Endodermal cell (in vitro differentiated cells): ENCODE results near the gene LMOD2. TPM values are rescaled to one million over a fixed set of nuclear protein-coding genes. Genes with fewer than 3 reads are reported as not detected.

Experiments used
- DNase-seq: peaks from one replicate; pipeline ENCODE4 v3.0.0-alpha.2; 2017
- H3K27ac ChIP-seq: 2 replicates; pipeline ENCODE4 v1.5.1; 2013; ENCODE audit warnings: mild to moderate bottlenecking, low read depth, low read length, moderate library complexity
- H3K27me3 ChIP-seq: 2 replicates; pipeline ENCODE4 v1.6.1; 2013; ENCODE audit warnings: mild to moderate bottlenecking, low read length, moderate library complexity; ENCODE audit not compliant: insufficient read depth, control insufficient read depth, poor library complexity, severe bottlenecking
- H3K36me3 ChIP-seq: 2 replicates; pipeline ENCODE4 v1.7.0; 2013; ENCODE audit warnings: mild to moderate bottlenecking, low read length, moderate library complexity; ENCODE audit not compliant: control insufficient read depth, insufficient read depth
- H3K4me1 ChIP-seq: one replicate; pipeline ENCODE4 v1.7.0; 2013; ENCODE audit warnings: low read length; ENCODE audit not compliant: control insufficient read depth, insufficient read depth
- H3K4me3 ChIP-seq: 2 replicates; pipeline ENCODE4 v1.5.1; 2013; ENCODE audit warnings: mild to moderate bottlenecking, low read length, moderate library complexity
- H3K9ac ChIP-seq: 2 replicates; pipeline ENCODE4 v1.6.1; 2013; ENCODE audit warnings: mild to moderate bottlenecking, low read length, moderate library complexity; ENCODE audit not compliant: poor library complexity, severe bottlenecking; ENCODE audit errors: extremely low read depth
- H3K9me3 ChIP-seq: 2 replicates; pipeline ENCODE4 v1.6.1; 2013; ENCODE audit warnings: mild to moderate bottlenecking, low read length, moderate library complexity; ENCODE audit not compliant: control insufficient read depth
- H3K27ac Mint-ChIP-seq: 2 replicates; pipeline ENCODE4 v1.8.0; 2020; ENCODE audit warnings: mixed read lengths
- H3K27me3 Mint-ChIP-seq: 2 replicates; pipeline ENCODE4 v1.8.0; 2021; ENCODE audit warnings: mild to moderate bottlenecking, mixed read lengths; ENCODE audit not compliant: insufficient read depth
- H3K36me3 Mint-ChIP-seq: 2 replicates; pipeline ENCODE4 v1.8.0; 2020; ENCODE audit warnings: low read depth, mixed read lengths
- H3K4me1 Mint-ChIP-seq: 2 replicates; pipeline ENCODE4 v1.8.0; 2020; ENCODE audit warnings: mixed read lengths
- H3K4me3 Mint-ChIP-seq: 2 replicates; pipeline ENCODE4 v1.8.0; 2020; ENCODE audit warnings: mild to moderate bottlenecking, moderate library complexity, mixed read lengths
- H3K9me3 Mint-ChIP-seq: 2 replicates; pipeline ENCODE4 v1.8.0; 2020; ENCODE audit warnings: mild to moderate bottlenecking, mixed read lengths
- WGBS, 2 experiments: methylation state at CpG; one replicate each; pipeline versions ENCODE4 v1.1.5 to v1.1.7; 2013; ENCODE audit warnings: missing lambda C conversion rate in 2 of 2, mixed read lengths in 1 of 2; ENCODE audit not compliant: insufficient coverage in 1 of 2, insufficient read length in 1 of 2; 5-methylcytosine and 5-hydroxymethylcytosine counted together
- total RNA-seq, 2 donors: library from RNA; stranded (reverse); fragmentation: NEBNext Ultra II Directional in 1 of 2; extraction: Animal tissue kit (Norgen Biotek cat#: 25700) in 1 of 2; gene quantifications; 2 replicates in 1 of 2; 3 replicates in 1 of 2; pipeline ENCODE4 v1.2.1, GENCODE V29; 2021
- TF ChIP-seq, protein P1 (sequence below): fragments of 200-600 bp; sonication (generic); conservative IDR thresholded peaks from 2 replicates; pipeline ENCODE4 v1.5.0; 2021; ENCODE audit warnings: antibody characterized with exemption, mild to moderate bottlenecking

LMOD2 gene
- total RNA-seq, 2 donors from 2014 or later = not detected

DNA sequence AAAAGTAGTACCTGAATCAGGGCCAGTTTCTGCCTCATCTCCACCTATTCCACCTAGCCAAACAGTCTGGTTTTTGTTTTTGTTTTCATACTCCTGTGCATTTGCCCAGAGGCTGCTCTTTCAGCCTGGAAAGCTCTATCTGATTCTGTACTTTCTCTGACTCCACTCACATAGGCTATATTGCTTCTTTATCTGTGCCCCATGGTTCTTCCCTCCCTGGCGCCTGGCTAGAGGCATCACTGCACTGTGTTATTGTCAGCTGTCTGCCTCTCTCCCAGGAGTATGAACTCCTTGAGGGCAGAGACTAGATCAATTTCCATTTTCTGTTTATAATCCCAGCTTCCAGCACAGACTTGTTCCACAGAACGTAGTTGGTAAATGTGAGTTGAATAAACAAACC, 5.1 kb upstream of the LMOD2 start:
- H3K27ac ChIP-seq = no peak overlapping the region
- TF ChIP-seq, protein P1, sequence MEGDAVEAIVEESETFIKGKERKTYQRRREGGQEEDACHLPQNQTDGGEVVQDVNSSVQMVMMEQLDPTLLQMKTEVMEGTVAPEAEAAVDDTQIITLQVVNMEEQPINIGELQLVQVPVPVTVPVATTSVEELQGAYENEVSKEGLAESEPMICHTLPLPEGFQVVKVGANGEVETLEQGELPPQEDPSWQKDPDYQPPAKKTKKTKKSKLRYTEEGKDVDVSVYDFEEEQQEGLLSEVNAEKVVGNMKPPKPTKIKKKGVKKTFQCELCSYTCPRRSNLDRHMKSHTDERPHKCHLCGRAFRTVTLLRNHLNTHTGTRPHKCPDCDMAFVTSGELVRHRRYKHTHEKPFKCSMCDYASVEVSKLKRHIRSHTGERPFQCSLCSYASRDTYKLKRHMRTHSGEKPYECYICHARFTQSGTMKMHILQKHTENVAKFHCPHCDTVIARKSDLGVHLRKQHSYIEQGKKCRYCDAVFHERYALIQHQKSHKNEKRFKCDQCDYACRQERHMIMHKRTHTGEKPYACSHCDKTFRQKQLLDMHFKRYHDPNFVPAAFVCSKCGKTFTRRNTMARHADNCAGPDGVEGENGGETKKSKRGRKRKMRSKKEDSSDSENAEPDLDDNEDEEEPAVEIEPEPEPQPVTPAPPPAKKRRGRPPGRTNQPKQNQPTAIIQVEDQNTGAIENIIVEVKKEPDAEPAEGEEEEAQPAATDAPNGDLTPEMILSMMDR = no peak
- no peaks in the 10 kb centered on the region for H3K36me3 ChIP-seq
- no peak for DNase-seq
- peaks cover 4% of the 10 kb centered on the region for H3K4me1 ChIP-seq
- no peaks in the 10 kb centered on the region for H3K36me3 Mint-ChIP-seq
- H3K4me3 ChIP-seq = no peak overlapping the region
- H3K27ac Mint-ChIP-seq = no peak overlapping the region
- H3K9me3 Mint-ChIP-seq = no peaks in the 10 kb centered on the region
- H3K27me3 Mint-ChIP-seq = no peaks in the 10 kb centered on the region
- WGBS, 2 experiments = 83 to 84% methylated on average over 1 to 2 of the region's 2 CpGs
- no peaks in the 10 kb centered on the region for H3K9me3 ChIP-seq
- no peak overlapping the region for H3K4me3 Mint-ChIP-seq
- H3K27me3 ChIP-seq = no peaks in the 10 kb centered on the region
- H3K4me1 Mint-ChIP-seq = peaks cover 14% of the 10 kb centered on the region
- no peak overlapping the region for H3K9ac ChIP-seq

DNA sequence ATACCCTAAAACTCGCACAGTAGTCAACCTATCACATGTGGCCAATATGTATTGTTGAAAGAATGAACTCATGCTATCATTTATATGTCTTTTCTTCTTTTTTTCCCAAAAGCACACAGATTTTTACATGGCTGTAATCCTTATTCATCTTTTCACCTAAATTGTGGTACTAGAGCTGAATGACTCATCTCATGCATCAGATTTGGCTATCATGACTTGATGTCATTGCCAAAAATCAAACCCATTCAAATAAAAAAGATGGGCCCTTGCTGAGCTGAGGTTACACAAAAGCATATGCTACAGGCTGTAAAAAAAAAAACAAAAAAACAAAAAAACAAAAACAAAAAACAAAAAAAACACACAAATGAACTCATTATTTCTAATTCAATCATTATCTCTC, 3.3 kb upstream of the LMOD2 start:
- H3K4me1 Mint-ChIP-seq = peaks cover 14% of the 10 kb centered on the region
- H3K27ac ChIP-seq = no peak overlapping the region
- H3K36me3 Mint-ChIP-seq = no peaks in the 10 kb centered on the region
- no peaks in the 10 kb centered on the region for H3K9me3 ChIP-seq
- H3K9ac ChIP-seq = no peak overlapping the region
- H3K27me3 ChIP-seq = no peaks in the 10 kb centered on the region
- H3K36me3 ChIP-seq = no peaks in the 10 kb centered on the region
- H3K27ac Mint-ChIP-seq = no peak overlapping the region
- peaks cover 2% of the 10 kb centered on the region for H3K27me3 Mint-ChIP-seq
- DNase-seq = no peak
- H3K4me1 ChIP-seq = peaks cover 4% of the 10 kb centered on the region
- WGBS, 2 experiments = 100% methylated on average over 1 of the region's 1 CpG; no CpG with 5 or more reads in 1 of the 2 experiments
- no peak overlapping the region for H3K4me3 Mint-ChIP-seq
- TF ChIP-seq, protein P1 = no peak
- no peak overlapping the region for H3K4me3 ChIP-seq
- no peaks in the 10 kb centered on the region for H3K9me3 Mint-ChIP-seq

DNA sequence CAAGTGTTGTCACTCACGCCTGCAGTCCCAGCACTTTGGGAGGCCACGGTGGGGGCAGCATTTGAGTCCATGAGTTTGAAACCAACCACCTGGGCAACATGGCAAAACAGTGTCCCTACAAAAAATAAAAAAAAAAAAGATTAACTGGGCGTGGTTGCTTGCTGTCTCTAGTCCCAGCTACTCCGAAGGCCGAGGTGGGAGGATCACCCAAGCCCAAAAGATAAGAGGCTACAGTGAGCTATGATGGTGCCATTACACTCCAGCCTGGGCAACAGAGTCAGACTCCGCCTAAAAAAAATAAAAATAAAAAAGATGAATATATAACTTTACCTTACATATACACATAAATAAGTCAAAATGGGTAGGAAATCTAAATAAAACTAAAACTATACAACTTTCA, 2.5 kb upstream of the LMOD2 start:
- H3K9me3 ChIP-seq = no peaks in the 10 kb centered on the region
- WGBS, 2 experiments = 90 to 93% methylated on average over 5 of the region's 6 CpGs
- no peaks in the 10 kb centered on the region for H3K9me3 Mint-ChIP-seq
- no peak overlapping the region for H3K4me3 ChIP-seq
- no peaks in the 10 kb centered on the region for H3K36me3 Mint-ChIP-seq
- TF ChIP-seq, protein P1 = no peak
- no peak overlapping the region for H3K4me3 Mint-ChIP-seq
- H3K4me1 Mint-ChIP-seq = peaks cover 17% of the 10 kb centered on the region
- H3K27ac Mint-ChIP-seq = no peak overlapping the region
- no peak overlapping the region for H3K9ac ChIP-seq
- DNase-seq = no peak
- no peaks in the 10 kb centered on the region for H3K27me3 ChIP-seq
- H3K27me3 Mint-ChIP-seq = peaks cover 2% of the 10 kb centered on the region
- no peak overlapping the region for H3K27ac ChIP-seq
- H3K36me3 ChIP-seq = no peaks in the 10 kb centered on the region
- peaks cover 7% of the 10 kb centered on the region for H3K4me1 ChIP-seq
